HepG2 (cell line): ENCODE measurements around the gene CMIP. TPM values are rescaled to one million over a fixed set of nuclear protein-coding genes. Genes with fewer than 3 reads are reported as not detected.

Experiments used
- AGO1 ChIP-seq: fragments of 200-400 bp; formaldehyde crosslinking; IDR thresholded peaks from 2 replicates; pipeline ENCODE4 v1.6.1; 2017; ENCODE audit warnings: mild to moderate bottlenecking, low read depth, low read length, moderate library complexity; ENCODE audit not compliant: poor library complexity, severe bottlenecking
- HDAC1 ChIP-seq: sonication (generic); formaldehyde crosslinking; IDR thresholded peaks from 2 replicates; pipeline ENCODE4 v1.5.1; 2020; ENCODE audit warnings: mild to moderate bottlenecking, missing genetic modification reagents
- KDM2A ChIP-seq: sonication (generic); formaldehyde crosslinking; IDR thresholded peaks from 2 replicates; pipeline ENCODE4 v1.4.0; 2020; ENCODE audit warnings: low read depth, missing genetic modification reagents, borderline replicate concordance
- KLF15 ChIP-seq: sonication (generic); formaldehyde crosslinking; IDR thresholded peaks from 2 replicates; pipeline ENCODE4 v1.8.1; 2023; ENCODE audit warnings: borderline replicate concordance, mild to moderate bottlenecking, inconsistent platforms, missing genetic modification reagents, mixed read lengths
- LCORL ChIP-seq, 2 experiments: fragments of 450-650 bp in 1 of 2; sonication (generic) in 1 of 2; formaldehyde crosslinking in 1 of 2; IDR thresholded peaks; 2 replicates each; pipeline versions ENCODE4 v1.5.0 to v1.6.1; 2017 to 2020; ENCODE audit warnings: antibody characterized with exemption in 1 of 2, missing genetic modification reagents in 1 of 2
- MED8 ChIP-seq: sonication (generic); formaldehyde crosslinking; IDR thresholded peaks from 2 replicates; pipeline ENCODE4 v1.8.1; 2023; ENCODE audit warnings: mild to moderate bottlenecking, missing genetic modification reagents; ENCODE audit not compliant: insufficient replicate concordance
- MTF1 ChIP-seq: sonication (generic); formaldehyde crosslinking; IDR thresholded peaks from 2 replicates; pipeline ENCODE4 v1.5.0; 2020; ENCODE audit warnings: missing genetic modification reagents
- NFYC ChIP-seq: IDR thresholded peaks from 2 replicates; pipeline ENCODE4 v1.6.1; 2016; ENCODE audit warnings: missing genetic modification reagents, missing compliant biosample characterization
- POGZ ChIP-seq: sonication (generic); formaldehyde crosslinking; IDR thresholded peaks from 2 replicates; pipeline ENCODE4 v1.4.0; 2020; ENCODE audit warnings: mild to moderate bottlenecking, missing genetic modification reagents
- SMARCE1 ChIP-seq: fragments of 450-650 bp; IDR thresholded peaks from 2 replicates; pipeline ENCODE4 v1.6.1; 2017; ENCODE audit warnings: borderline replicate concordance
- TARDBP ChIP-seq: sonication (generic); formaldehyde crosslinking; IDR thresholded peaks from 2 replicates; pipeline ENCODE4 v1.8.0; 2022; ENCODE audit warnings: mild to moderate bottlenecking, missing genetic modification reagents
- ZMAT3 ChIP-seq: sonication (generic); formaldehyde crosslinking; conservative IDR thresholded peaks from 2 replicates; pipeline ENCODE4 v1.7.0; 2021; ENCODE audit warnings: missing genetic modification reagents
- ZNF619 ChIP-seq: sonication (generic); formaldehyde crosslinking; IDR thresholded peaks from 2 replicates; pipeline ENCODE4 v1.4.0; 2020; ENCODE audit warnings: mild to moderate bottlenecking, missing genetic modification reagents
- ZNF678 ChIP-seq: sonication (generic); formaldehyde crosslinking; IDR thresholded peaks from 2 replicates; pipeline ENCODE4 v1.4.0; 2020; ENCODE audit warnings: mild to moderate bottlenecking, missing genetic modification reagents
- polyA plus RNA-seq, 8 experiments: library from polyadenylated mRNA; depleted of rRNA in 3 of 8; stranded (reverse) in 7 of 8; unstranded in 1 of 8; fragments of >200 nt; fragmentation: Illumina TruSeq in 4 of 8; extraction: Trizol in 4 of 8; gene quantifications; 2 replicates each; pipeline versions ENCODE4 v1.2.1 to v1.2.3, GENCODE V29; 2011 to 2016; ENCODE audit warnings: low read depth in 4 of 8, missing spikeins in 1 of 8, mixed read lengths in 1 of 8; ENCODE audit not compliant: insufficient read depth in 1 of 8
- total RNA-seq, 5 experiments: library from RNA; depleted of rRNA; stranded (reverse); fragments of >200 nt; fragmentation: Illumina TruSeq; extraction: Trizol; gene quantifications; 2 replicates each; pipeline ENCODE4 v1.2.3, GENCODE V29; 2016; ENCODE audit warnings: low read depth in 1 of 5
- TF ChIP-seq, protein P1 (sequence below): sonication (generic); formaldehyde crosslinking; IDR thresholded peaks from 2 replicates; pipeline ENCODE4 v1.4.0; 2020; ENCODE audit warnings: mild to moderate bottlenecking, missing genetic modification reagents
- TF ChIP-seq, protein P2 (sequence below): sonication (generic); formaldehyde crosslinking; IDR thresholded peaks from 2 replicates; pipeline ENCODE4 v1.4.0; 2020; ENCODE audit warnings: missing genetic modification reagents, borderline replicate concordance
- TF ChIP-seq, protein P3 (sequence below): IDR thresholded peaks from 2 replicates; pipeline ENCODE4 v1.6.1; 2016; ENCODE audit warnings: low read depth, control low read depth
- TF ChIP-seq, protein P4 (sequence below): sonication (generic); formaldehyde crosslinking; IDR thresholded peaks from 2 replicates; pipeline ENCODE4 v1.4.0; 2020; ENCODE audit warnings: missing genetic modification reagents
- TF ChIP-seq, protein P5 (sequence below): sonication (generic); formaldehyde crosslinking; IDR thresholded peaks from 2 replicates; pipeline ENCODE4 v1.5.0; 2020; ENCODE audit warnings: mild to moderate bottlenecking, low read depth, missing genetic modification reagents, borderline replicate concordance
- TF ChIP-seq, protein P6 (sequence below): sonication (generic); formaldehyde crosslinking; IDR thresholded peaks from 2 replicates; pipeline ENCODE4; 2020; ENCODE audit warnings: missing genetic modification reagents, mild to moderate bottlenecking, borderline replicate concordance

CMIP gene
- total and polyA plus RNA-seq, 2 of the 13 experiments (the other 11 are each of a cell fraction or from before 2014, with no cell fraction given) = 10.9 to 18.1 TPM

DNA sequence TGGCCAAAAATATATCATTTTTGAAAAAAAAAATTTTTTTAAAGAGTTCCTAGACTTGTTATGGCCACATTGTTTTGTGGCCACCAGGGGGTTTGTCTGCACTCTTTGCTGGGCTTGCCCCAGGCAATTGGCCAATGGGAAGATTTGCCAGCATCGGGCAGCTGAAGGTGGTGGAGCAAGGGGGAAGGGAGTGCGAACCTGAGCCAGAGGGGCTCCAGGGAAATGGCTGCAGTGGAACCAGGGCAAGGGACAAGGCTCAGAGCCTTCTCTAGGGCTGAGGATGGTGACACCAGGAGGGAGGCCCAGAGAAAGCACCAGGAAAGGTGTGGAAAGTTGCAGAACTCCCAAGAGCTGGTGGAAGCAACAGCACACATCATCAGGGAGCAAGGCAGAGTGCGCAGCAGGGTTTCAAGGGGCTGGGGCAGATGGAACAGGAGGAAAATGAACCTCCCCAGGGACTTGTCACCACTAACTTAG lies 15.5 kb upstream of the CMIP start (continued):
- TF ChIP-seq, protein P1, sequence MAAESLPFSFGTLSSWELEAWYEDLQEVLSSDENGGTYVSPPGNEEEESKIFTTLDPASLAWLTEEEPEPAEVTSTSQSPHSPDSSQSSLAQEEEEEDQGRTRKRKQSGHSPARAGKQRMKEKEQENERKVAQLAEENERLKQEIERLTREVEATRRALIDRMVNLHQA = no peak
- TF ChIP-seq, protein P2, sequence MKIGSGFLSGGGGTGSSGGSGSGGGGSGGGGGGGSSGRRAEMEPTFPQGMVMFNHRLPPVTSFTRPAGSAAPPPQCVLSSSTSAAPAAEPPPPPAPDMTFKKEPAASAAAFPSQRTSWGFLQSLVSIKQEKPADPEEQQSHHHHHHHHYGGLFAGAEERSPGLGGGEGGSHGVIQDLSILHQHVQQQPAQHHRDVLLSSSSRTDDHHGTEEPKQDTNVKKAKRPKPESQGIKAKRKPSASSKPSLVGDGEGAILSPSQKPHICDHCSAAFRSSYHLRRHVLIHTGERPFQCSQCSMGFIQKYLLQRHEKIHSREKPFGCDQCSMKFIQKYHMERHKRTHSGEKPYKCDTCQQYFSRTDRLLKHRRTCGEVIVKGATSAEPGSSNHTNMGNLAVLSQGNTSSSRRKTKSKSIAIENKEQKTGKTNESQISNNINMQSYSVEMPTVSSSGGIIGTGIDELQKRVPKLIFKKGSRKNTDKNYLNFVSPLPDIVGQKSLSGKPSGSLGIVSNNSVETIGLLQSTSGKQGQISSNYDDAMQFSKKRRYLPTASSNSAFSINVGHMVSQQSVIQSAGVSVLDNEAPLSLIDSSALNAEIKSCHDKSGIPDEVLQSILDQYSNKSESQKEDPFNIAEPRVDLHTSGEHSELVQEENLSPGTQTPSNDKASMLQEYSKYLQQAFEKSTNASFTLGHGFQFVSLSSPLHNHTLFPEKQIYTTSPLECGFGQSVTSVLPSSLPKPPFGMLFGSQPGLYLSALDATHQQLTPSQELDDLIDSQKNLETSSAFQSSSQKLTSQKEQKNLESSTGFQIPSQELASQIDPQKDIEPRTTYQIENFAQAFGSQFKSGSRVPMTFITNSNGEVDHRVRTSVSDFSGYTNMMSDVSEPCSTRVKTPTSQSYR (CRISPR knock-in tag) = peak; percentile 53; the same call in 1 of the 2 replicates
- TF ChIP-seq, protein P3, sequence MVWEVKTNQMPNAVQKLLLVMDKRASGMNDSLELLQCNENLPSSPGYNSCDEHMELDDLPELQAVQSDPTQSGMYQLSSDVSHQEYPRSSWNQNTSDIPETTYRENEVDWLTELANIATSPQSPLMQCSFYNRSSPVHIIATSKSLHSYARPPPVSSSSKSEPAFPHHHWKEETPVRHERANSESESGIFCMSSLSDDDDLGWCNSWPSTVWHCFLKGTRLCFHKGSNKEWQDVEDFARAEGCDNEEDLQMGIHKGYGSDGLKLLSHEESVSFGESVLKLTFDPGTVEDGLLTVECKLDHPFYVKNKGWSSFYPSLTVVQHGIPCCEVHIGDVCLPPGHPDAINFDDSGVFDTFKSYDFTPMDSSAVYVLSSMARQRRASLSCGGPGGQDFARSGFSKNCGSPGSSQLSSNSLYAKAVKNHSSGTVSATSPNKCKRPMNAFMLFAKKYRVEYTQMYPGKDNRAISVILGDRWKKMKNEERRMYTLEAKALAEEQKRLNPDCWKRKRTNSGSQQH (CRISPR knock-in tag) = no peak
- no peak for TF ChIP-seq KLF15
- TF ChIP-seq, protein P4, sequence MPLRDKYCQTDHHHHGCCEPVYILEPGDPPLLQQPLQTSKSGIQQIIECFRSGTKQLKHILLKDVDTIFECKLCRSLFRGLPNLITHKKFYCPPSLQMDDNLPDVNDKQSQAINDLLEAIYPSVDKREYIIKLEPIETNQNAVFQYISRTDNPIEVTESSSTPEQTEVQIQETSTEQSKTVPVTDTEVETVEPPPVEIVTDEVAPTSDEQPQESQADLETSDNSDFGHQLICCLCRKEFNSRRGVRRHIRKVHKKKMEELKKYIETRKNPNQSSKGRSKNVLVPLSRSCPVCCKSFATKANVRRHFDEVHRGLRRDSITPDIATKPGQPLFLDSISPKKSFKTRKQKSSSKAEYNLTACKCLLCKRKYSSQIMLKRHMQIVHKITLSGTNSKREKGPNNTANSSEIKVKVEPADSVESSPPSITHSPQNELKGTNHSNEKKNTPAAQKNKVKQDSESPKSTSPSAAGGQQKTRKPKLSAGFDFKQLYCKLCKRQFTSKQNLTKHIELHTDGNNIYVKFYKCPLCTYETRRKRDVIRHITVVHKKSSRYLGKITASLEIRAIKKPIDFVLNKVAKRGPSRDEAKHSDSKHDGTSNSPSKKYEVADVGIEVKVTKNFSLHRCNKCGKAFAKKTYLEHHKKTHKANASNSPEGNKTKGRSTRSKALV (CRISPR knock-in tag) = no peak
- no peak for TF ChIP-seq KDM2A (CRISPR knock-in tag)
- peak; percentile 63 for TF ChIP-seq NFYC (CRISPR knock-in tag)
- TF ChIP-seq, protein P5, sequence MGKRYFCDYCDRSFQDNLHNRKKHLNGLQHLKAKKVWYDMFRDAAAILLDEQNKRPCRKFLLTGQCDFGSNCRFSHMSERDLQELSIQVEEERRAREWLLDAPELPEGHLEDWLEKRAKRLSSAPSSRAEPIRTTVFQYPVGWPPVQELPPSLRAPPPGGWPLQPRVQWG (CRISPR knock-in tag) = no peak
- TF ChIP-seq TARDBP (CRISPR knock-in tag) = no peak
- no peak for TF ChIP-seq MED8 (CRISPR knock-in tag)
- TF ChIP-seq, protein P6, sequence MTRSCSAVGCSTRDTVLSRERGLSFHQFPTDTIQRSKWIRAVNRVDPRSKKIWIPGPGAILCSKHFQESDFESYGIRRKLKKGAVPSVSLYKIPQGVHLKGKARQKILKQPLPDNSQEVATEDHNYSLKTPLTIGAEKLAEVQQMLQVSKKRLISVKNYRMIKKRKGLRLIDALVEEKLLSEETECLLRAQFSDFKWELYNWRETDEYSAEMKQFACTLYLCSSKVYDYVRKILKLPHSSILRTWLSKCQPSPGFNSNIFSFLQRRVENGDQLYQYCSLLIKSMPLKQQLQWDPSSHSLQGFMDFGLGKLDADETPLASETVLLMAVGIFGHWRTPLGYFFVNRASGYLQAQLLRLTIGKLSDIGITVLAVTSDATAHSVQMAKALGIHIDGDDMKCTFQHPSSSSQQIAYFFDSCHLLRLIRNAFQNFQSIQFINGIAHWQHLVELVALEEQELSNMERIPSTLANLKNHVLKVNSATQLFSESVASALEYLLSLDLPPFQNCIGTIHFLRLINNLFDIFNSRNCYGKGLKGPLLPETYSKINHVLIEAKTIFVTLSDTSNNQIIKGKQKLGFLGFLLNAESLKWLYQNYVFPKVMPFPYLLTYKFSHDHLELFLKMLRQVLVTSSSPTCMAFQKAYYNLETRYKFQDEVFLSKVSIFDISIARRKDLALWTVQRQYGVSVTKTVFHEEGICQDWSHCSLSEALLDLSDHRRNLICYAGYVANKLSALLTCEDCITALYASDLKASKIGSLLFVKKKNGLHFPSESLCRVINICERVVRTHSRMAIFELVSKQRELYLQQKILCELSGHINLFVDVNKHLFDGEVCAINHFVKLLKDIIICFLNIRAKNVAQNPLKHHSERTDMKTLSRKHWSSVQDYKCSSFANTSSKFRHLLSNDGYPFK (CRISPR knock-in tag) = no peak
- TF ChIP-seq LCORL (IDR thresholded peaks at IDR 0.05) = no peak
- TF ChIP-seq LCORL (CRISPR knock-in tag; IDR thresholded peaks at IDR 0.05) = no peak
- TF ChIP-seq HDAC1 (CRISPR knock-in tag) = no peak
- TF ChIP-seq ZMAT3 (CRISPR knock-in tag) = no peak
- TF ChIP-seq MTF1 (CRISPR knock-in tag) = no peak
- no peak for TF ChIP-seq ZNF678 (CRISPR knock-in tag)
- TF ChIP-seq AGO1 = no peak
- TF ChIP-seq ZNF619 (CRISPR knock-in tag) = no peak
- TF ChIP-seq SMARCE1 = no peak
- no peak for TF ChIP-seq POGZ
